ENCODE data around the gene KLHDC2.
"Not testable (repeated sequence)": the region's sequence is repeated elsewhere in the genome, so short reads cannot be mapped to it uniquely, and the experiment has no call there.

KLHDC2 gene

GRCh38 chr14:49783394-49784014, 15.6 kb downstream of the KLHDC2 start:
- TF ChIP-seq CTCF (IDR thresholded peaks at IDR 0.05; ENCODE audit: borderline replicate concordance, insufficient read depth, low read depth, low read length): no peak
- H3K4me3 ChIP-seq (ENCODE audit: low read depth, low read length): no peak overlapping the region

DNA sequence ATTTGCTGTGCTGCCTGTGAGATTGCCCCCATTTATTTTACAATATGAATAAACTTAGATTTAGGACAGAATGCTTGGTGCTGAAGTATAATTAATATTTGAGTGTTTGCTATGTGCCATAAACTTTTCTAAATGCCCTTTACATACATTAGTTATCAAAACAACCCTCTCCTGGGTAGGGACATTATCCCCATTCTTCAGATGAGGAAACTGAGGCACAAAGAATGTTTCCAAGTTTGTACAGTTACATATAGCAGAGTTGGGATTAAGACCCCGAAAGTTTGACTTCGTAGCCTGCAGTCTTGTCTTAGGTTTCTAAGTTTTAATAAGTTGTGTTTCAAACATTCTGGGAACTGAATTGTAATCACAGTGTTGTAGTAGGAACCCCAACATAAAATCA, 18.4 kb downstream of the KLHDC2 start:
- no peak overlapping the region for H3K4me3 ChIP-seq (ENCODE audit: low read depth, low read length)
- no peak for TF ChIP-seq CTCF (IDR thresholded peaks at IDR 0.05; ENCODE audit: borderline replicate concordance, insufficient read depth, low read depth, low read length)

- H3K4me3 ChIP-seq (ENCODE audit: low read depth, low read length): no peak overlapping the region
- no peak for TF ChIP-seq CTCF (IDR thresholded peaks at IDR 0.05; ENCODE audit: borderline replicate concordance, insufficient read depth, low read depth, low read length)
Measured at GRCh38 chr14:49792618-49793017, 24.7 kb downstream of the KLHDC2 start.

GRCh38 chr14:49796025-49796424, 28.1 kb downstream of the KLHDC2 start:
- H3K4me3 ChIP-seq (ENCODE audit: low read depth, low read length): no peak overlapping the region
- no peak for TF ChIP-seq CTCF (IDR thresholded peaks at IDR 0.05; ENCODE audit: borderline replicate concordance, insufficient read depth, low read depth, low read length)

DNA sequence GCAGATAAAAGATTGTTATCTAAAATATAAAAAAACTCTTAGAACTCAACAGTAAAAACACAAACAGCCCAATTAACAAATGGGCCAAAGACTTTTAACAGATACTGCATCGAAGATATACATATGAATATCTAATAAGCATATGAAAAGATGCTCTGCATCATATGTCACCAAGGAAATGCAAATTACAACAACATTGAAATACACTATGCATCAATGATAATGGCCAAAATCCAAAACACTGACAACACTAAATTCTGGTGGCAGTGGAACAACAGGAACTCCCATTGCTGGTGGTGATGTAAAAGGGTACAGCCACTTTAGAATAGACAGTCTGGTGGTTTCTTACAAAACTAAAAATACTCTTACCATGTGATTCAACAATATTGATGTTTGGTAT, 40.8 kb downstream of the KLHDC2 start:
- H3K4me3 ChIP-seq (ENCODE audit: low read depth, low read length): no peak overlapping the region
- no peak for TF ChIP-seq CTCF (IDR thresholded peaks at IDR 0.05; ENCODE audit: borderline replicate concordance, insufficient read depth, low read depth, low read length)

DNA sequence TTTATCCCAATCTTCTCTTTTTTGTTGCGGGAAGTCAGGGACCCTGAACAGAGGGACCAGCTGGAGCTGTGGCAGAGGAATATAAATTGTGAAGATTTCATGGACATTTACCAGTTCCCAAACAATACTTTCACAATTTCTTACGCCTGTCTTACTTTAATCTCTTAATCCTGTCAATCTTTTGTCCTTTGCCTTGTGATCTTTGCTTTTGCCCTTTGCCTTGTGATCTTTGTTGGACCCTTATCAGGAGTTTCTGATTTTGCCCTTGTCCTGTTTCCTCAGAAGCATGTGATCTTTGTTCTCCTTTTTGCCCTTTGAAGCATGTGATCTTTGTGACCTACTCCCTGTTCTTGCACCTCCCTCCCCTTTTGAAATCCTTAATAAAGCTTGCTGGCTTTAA, 48.2 kb downstream of the KLHDC2 start:
- not testable (repeated sequence) for H3K4me3 ChIP-seq (ENCODE audit: low read depth, low read length)

- TF ChIP-seq CTCF (IDR thresholded peaks at IDR 0.05; ENCODE audit: borderline replicate concordance, insufficient read depth, low read depth, low read length): no peak
- no peak overlapping the region for H3K4me3 ChIP-seq (ENCODE audit: low read depth, low read length)
Measured at GRCh38 chr14:49816844-49817243, 48.9 kb downstream of the KLHDC2 start.

DNA sequence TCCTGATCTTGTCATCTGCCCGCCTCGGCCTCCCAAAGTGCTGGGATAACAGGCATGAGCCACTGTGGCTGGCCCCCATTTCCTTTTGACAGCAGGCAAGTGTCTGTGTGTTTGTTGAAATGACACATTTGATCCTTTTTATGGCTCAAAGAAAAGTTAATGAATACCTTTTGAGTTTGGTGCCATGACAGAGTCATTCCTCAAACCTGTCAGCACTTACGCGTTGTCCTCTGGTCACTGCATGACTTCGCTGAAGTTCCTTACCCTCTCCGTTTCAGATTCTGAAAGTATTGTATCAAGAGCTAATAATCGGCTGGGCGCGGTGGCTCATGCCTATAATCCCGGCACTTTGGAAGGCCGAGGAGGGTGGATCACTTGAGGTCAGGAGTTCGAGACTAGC, 52.2 kb downstream of the KLHDC2 start:
- TF ChIP-seq CTCF (IDR thresholded peaks at IDR 0.05; ENCODE audit: borderline replicate concordance, insufficient read depth, low read depth, low read length): no peak
- H3K4me3 ChIP-seq (ENCODE audit: low read depth, low read length): no peak overlapping the region
